Measurements from ENCODE around the gene SELENOI. TPM values are rescaled to one million over a fixed set of nuclear protein-coding genes. Genes with fewer than 3 reads are reported as not detected.

The SELENOI gene
- total RNA-seq, 1 donor from 2014 or later, result 51.9 TPM

DNA sequence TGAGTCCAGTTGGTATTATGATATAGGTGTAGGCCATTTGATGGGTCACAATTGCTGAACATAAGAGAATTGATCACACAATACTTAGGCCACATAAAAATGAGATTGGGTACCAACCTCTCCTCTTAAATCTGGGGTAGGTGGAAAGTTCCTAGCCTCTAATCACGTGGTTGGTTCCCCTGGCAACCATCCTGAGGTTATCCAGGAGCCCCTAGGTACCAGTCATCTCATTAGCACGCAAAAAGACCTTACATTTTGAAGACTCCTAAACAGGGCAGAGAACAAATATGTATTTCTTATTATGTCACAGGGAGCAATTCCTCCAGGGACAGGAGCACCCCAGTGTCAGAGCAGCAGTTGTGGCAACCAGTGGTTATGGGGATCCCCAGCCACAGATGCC is 12.7 kb upstream of the SELENOI start:
- no peaks in the 10 kb centered on the region for H3K36me3 Mint-ChIP-seq (ENCODE audit: low read depth, unreplicated experiment)
- no peaks in the 10 kb centered on the region for H3K4me1 Mint-ChIP-seq (ENCODE audit: low read depth, unreplicated experiment)
- H3K27me3 Mint-ChIP-seq (ENCODE audit: low read depth, unreplicated experiment), result no peaks in the 10 kb centered on the region
- Histone ChIP-seq H3K27ac (ENCODE audit: low read depth, low read length) (no peak overlapping the region), H4K20me1 (ENCODE audit: insufficient read depth, low read length) (no peaks in the 10 kb centered on the region), H3K27me3 (ENCODE audit: insufficient read depth, low read length) (peaks cover 2% of the 10 kb centered on the region), H3K4me1 (ENCODE audit: insufficient read depth, low read length) (no peaks in the 10 kb centered on the region), H3K9ac (ENCODE audit: low read length) (no peak overlapping the region), H2AFZ (ENCODE audit: low read depth, low read length) (no peak overlapping the region), H3K36me3 (ENCODE audit: insufficient read depth, low read length) (no peaks in the 10 kb centered on the region), H3K4me3 (ENCODE audit: insufficient read depth, low read depth, low read length) (no peak overlapping the region), H3K4me2 (ENCODE audit: low read length) (no peak overlapping the region), H3K79me2 (ENCODE audit: insufficient read depth, low read length) (no peaks in the 10 kb centered on the region), H3K9me3 (ENCODE audit: insufficient read depth, low read depth, low read length) (no peaks in the 10 kb centered on the region)
- no peak for DNase-seq (ENCODE audit: low read depth)
- H3K27ac Mint-ChIP-seq (ENCODE audit: unreplicated experiment), result no peak overlapping the region
- no peak overlapping the region for H3K4me3 Mint-ChIP-seq (ENCODE audit: unreplicated experiment)
- no peak for TF ChIP-seq EZH2 (IDR thresholded peaks at IDR 0.05; ENCODE audit: insufficient read depth, low read length)
- TF ChIP-seq, protein P1, sequence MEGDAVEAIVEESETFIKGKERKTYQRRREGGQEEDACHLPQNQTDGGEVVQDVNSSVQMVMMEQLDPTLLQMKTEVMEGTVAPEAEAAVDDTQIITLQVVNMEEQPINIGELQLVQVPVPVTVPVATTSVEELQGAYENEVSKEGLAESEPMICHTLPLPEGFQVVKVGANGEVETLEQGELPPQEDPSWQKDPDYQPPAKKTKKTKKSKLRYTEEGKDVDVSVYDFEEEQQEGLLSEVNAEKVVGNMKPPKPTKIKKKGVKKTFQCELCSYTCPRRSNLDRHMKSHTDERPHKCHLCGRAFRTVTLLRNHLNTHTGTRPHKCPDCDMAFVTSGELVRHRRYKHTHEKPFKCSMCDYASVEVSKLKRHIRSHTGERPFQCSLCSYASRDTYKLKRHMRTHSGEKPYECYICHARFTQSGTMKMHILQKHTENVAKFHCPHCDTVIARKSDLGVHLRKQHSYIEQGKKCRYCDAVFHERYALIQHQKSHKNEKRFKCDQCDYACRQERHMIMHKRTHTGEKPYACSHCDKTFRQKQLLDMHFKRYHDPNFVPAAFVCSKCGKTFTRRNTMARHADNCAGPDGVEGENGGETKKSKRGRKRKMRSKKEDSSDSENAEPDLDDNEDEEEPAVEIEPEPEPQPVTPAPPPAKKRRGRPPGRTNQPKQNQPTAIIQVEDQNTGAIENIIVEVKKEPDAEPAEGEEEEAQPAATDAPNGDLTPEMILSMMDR (IDR thresholded peaks at IDR 0.05; ENCODE audit: insufficient read depth, low read depth, low read length), result no peak
- FAIRE-seq, result no peak
- no peaks in the 10 kb centered on the region for H3K9me3 Mint-ChIP-seq (ENCODE audit: unreplicated experiment)

DNA sequence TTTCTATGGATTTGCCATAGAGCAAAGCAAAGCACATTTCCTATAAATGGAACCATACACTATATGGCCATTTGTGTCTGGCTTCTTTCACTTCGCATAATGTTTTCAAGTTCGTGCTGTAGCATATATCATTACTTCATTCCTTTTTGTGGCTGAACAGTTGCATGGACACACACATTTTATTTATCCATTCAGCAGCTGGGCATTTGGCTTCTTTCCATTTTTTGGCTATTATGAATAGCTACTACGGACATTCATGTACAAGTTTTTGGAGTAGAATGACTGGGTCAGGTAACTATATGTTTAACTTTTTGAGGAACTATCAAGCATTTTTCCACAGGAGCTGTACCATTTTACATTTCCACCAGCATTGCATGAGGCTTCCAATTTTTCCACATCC is 10.7 kb upstream of the SELENOI start:
- H3K4me1 Mint-ChIP-seq (ENCODE audit: low read depth, unreplicated experiment), result peaks cover 8% of the 10 kb centered on the region
- no peak for FAIRE-seq
- no peak overlapping the region for H3K27ac ChIP-seq (ENCODE audit: low read depth, low read length)
- H2AFZ ChIP-seq (ENCODE audit: low read depth, low read length), result no peak overlapping the region
- no peaks in the 10 kb centered on the region for H3K36me3 Mint-ChIP-seq (ENCODE audit: low read depth, unreplicated experiment)
- no peaks in the 10 kb centered on the region for H3K27me3 Mint-ChIP-seq (ENCODE audit: low read depth, unreplicated experiment)
- no peak for TF ChIP-seq EZH2 (IDR thresholded peaks at IDR 0.05; ENCODE audit: insufficient read depth, low read length)
- no peaks in the 10 kb centered on the region for H3K79me2 ChIP-seq (ENCODE audit: insufficient read depth, low read length)
- no peak overlapping the region for H3K4me2 ChIP-seq (ENCODE audit: low read length)
- H3K9me3 Mint-ChIP-seq (ENCODE audit: unreplicated experiment), result no peaks in the 10 kb centered on the region
- H3K27me3 ChIP-seq (ENCODE audit: insufficient read depth, low read length), result peaks cover 6% of the 10 kb centered on the region
- no peak for DNase-seq (ENCODE audit: low read depth)
- H3K36me3 ChIP-seq (ENCODE audit: insufficient read depth, low read length), result no peaks in the 10 kb centered on the region
- no peak overlapping the region for H3K4me3 ChIP-seq (ENCODE audit: insufficient read depth, low read depth, low read length)
- H3K4me1 ChIP-seq (ENCODE audit: insufficient read depth, low read length), result no peaks in the 10 kb centered on the region
- no peaks in the 10 kb centered on the region for H4K20me1 ChIP-seq (ENCODE audit: insufficient read depth, low read length)
- H3K9ac ChIP-seq (ENCODE audit: low read length), result no peak overlapping the region
- H3K27ac Mint-ChIP-seq (ENCODE audit: unreplicated experiment), result no peak overlapping the region
- no peak overlapping the region for H3K4me3 Mint-ChIP-seq (ENCODE audit: unreplicated experiment)
- no peaks in the 10 kb centered on the region for H3K9me3 ChIP-seq (ENCODE audit: insufficient read depth, low read depth, low read length)

DNA sequence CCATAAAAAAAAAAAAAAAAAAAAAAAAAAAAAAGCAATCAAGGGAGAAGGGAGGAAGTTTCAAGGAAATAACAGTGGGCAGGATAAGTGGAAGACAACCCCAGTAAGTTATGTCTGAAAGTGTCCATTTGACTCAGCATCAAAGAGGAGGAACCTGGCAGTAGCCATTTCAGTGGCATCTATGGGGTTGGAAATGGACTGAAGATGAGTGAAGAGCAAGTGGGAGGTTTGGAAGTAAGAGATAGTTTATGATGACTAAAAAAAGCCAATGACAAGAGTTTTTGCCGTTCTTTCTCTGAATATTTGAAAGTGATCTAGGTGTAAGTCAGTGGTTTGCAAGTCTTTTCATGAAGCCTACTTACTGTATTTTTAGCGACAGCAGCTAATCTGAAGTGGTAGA is 9.2 kb upstream of the SELENOI start:
- FAIRE-seq (no peak), DNase-seq (ENCODE audit: low read depth) (no peak)
- Histone ChIP-seq H4K20me1 (ENCODE audit: insufficient read depth, low read length) (no peaks in the 10 kb centered on the region), H2AFZ (ENCODE audit: low read depth, low read length) (no peak overlapping the region), H3K4me3 (ENCODE audit: insufficient read depth, low read depth, low read length) (no peak overlapping the region), H3K4me2 (ENCODE audit: low read length) (no peak overlapping the region), H3K36me3 (ENCODE audit: insufficient read depth, low read length) (no peaks in the 10 kb centered on the region), H3K4me1 (ENCODE audit: insufficient read depth, low read length) (no peaks in the 10 kb centered on the region), H3K79me2 (ENCODE audit: insufficient read depth, low read length) (no peaks in the 10 kb centered on the region), H3K9ac (ENCODE audit: low read length) (no peak overlapping the region), H3K27me3 (ENCODE audit: insufficient read depth, low read length) (peaks cover 6% of the 10 kb centered on the region), H3K27ac (ENCODE audit: low read depth, low read length) (no peak overlapping the region), H3K9me3 (ENCODE audit: insufficient read depth, low read depth, low read length) (no peaks in the 10 kb centered on the region)
- Mint-ChIP-seq H3K27me3 (ENCODE audit: low read depth, unreplicated experiment) (no peaks in the 10 kb centered on the region), H3K4me1 (ENCODE audit: low read depth, unreplicated experiment) (peaks cover 13% of the 10 kb centered on the region), H3K36me3 (ENCODE audit: low read depth, unreplicated experiment) (no peaks in the 10 kb centered on the region), H3K4me3 (ENCODE audit: unreplicated experiment) (no peak overlapping the region), H3K27ac (ENCODE audit: unreplicated experiment) (no peak overlapping the region), H3K9me3 (ENCODE audit: unreplicated experiment) (no peaks in the 10 kb centered on the region)
- no peak for TF ChIP-seq EZH2 (IDR thresholded peaks at IDR 0.05; ENCODE audit: insufficient read depth, low read length)
- TF ChIP-seq, protein P1 (IDR thresholded peaks at IDR 0.05; ENCODE audit: insufficient read depth, low read depth, low read length), result no peak
